ENCODE data around the gene GPR153.

DNA sequence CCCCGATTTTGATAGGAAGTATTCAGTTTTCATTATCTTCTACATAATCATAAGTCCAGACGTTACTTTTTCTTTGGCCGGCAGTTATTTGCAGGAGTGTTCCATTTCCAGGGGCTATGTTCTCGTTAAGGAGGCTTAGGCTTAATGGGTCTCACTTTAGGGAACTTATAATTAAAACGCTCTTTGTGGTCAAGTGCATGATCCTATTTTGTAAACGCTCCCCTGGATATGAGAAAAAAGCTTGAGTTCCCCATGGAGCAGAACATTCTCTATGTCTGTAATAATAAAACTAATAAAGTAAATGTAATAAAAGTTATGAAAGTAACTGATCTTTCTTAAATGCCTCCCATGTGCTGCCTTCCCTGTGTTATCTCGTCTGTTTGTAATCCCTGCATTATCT, 48.7 kb upstream of the GPR153 start:
- no peak for TF ChIP-seq SIN3A (IDR thresholded peaks at IDR 0.05; ENCODE audit: borderline replicate concordance, low read depth, low read length)
- TF ChIP-seq, protein P1, sequence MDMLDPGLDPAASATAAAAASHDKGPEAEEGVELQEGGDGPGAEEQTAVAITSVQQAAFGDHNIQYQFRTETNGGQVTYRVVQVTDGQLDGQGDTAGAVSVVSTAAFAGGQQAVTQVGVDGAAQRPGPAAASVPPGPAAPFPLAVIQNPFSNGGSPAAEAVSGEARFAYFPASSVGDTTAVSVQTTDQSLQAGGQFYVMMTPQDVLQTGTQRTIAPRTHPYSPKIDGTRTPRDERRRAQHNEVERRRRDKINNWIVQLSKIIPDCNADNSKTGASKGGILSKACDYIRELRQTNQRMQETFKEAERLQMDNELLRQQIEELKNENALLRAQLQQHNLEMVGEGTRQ (IDR thresholded peaks at IDR 0.05; ENCODE audit: borderline replicate concordance, low read depth, low read length), result no peak
- TF ChIP-seq, protein P2, sequence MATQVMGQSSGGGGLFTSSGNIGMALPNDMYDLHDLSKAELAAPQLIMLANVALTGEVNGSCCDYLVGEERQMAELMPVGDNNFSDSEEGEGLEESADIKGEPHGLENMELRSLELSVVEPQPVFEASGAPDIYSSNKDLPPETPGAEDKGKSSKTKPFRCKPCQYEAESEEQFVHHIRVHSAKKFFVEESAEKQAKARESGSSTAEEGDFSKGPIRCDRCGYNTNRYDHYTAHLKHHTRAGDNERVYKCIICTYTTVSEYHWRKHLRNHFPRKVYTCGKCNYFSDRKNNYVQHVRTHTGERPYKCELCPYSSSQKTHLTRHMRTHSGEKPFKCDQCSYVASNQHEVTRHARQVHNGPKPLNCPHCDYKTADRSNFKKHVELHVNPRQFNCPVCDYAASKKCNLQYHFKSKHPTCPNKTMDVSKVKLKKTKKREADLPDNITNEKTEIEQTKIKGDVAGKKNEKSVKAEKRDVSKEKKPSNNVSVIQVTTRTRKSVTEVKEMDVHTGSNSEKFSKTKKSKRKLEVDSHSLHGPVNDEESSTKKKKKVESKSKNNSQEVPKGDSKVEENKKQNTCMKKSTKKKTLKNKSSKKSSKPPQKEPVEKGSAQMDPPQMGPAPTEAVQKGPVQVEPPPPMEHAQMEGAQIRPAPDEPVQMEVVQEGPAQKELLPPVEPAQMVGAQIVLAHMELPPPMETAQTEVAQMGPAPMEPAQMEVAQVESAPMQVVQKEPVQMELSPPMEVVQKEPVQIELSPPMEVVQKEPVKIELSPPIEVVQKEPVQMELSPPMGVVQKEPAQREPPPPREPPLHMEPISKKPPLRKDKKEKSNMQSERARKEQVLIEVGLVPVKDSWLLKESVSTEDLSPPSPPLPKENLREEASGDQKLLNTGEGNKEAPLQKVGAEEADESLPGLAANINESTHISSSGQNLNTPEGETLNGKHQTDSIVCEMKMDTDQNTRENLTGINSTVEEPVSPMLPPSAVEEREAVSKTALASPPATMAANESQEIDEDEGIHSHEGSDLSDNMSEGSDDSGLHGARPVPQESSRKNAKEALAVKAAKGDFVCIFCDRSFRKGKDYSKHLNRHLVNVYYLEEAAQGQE (IDR thresholded peaks at IDR 0.05; ENCODE audit: low read depth, low read length), result no peak
- TF ChIP-seq, protein P3, sequence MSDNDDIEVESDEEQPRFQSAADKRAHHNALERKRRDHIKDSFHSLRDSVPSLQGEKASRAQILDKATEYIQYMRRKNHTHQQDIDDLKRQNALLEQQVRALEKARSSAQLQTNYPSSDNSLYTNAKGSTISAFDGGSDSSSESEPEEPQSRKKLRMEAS (IDR thresholded peaks at IDR 0.05; ENCODE audit: low read depth), result no peak
- TF ChIP-seq, protein P4, sequence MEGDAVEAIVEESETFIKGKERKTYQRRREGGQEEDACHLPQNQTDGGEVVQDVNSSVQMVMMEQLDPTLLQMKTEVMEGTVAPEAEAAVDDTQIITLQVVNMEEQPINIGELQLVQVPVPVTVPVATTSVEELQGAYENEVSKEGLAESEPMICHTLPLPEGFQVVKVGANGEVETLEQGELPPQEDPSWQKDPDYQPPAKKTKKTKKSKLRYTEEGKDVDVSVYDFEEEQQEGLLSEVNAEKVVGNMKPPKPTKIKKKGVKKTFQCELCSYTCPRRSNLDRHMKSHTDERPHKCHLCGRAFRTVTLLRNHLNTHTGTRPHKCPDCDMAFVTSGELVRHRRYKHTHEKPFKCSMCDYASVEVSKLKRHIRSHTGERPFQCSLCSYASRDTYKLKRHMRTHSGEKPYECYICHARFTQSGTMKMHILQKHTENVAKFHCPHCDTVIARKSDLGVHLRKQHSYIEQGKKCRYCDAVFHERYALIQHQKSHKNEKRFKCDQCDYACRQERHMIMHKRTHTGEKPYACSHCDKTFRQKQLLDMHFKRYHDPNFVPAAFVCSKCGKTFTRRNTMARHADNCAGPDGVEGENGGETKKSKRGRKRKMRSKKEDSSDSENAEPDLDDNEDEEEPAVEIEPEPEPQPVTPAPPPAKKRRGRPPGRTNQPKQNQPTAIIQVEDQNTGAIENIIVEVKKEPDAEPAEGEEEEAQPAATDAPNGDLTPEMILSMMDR (IDR thresholded peaks at IDR 0.05), result no peak
- no peak for TF ChIP-seq POLR2AphosphoS5 (IDR thresholded peaks at IDR 0.05; ENCODE audit: low read depth, low read length)
- TF ChIP-seq YY1 (IDR thresholded peaks at IDR 0.05; ENCODE audit: low read depth), result no peak
- TF ChIP-seq SMC3 (IDR thresholded peaks at IDR 0.05; ENCODE audit: low read depth, low read length), result no peak

Data from SK-N-SH (cell line).